Panc1 (cell line): ENCODE measurements around the gene GSG1. TPM values are rescaled to one million over a fixed set of nuclear protein-coding genes. Genes with fewer than 3 reads are reported as not detected.

Experiments used
- ATAC-seq: fragments of 200-7000 bp; cut with Tn5 transposase; 2 replicates; pipeline ENCODE4 v1.9.1; 2020; ENCODE audit warnings: mild to moderate bottlenecking, moderate library complexity
- BruUV-seq: library from RNA; stranded (reverse); fragments of 400-500 nt; replicated peaks from 2 replicates; lab custom pipeline; 2021; lab: Mats Ljungman, UMichigan
- CTCF ChIA-PET: fragments of 300-600 bp; sonication (Branson Sonifier 250); formaldehyde crosslinking; loops from one replicate; lab custom pipeline; 2022; ENCODE audit warnings: antibody characterized with exemption; lab: Charles Lee
- POLR2A ChIA-PET: fragments of 300-600 bp; sonication (Branson Sonifier 250); formaldehyde crosslinking; loops from one replicate; lab custom pipeline; 2022; ENCODE audit warnings: antibody characterized with exemption; lab: Charles Lee
- DNase-seq: peaks from one replicate; pipeline ENCODE4 v3.0.0-alpha.2; 2010; ENCODE audit warnings: low read depth, low spot score
- H3K27ac ChIP-seq: 2 replicates; pipeline ENCODE4 v1.5.1; 2011; ENCODE audit warnings: mild to moderate bottlenecking, low read length, inconsistent platforms
- H3K27me3 ChIP-seq: fragments of 200-500 bp; sonication (Bioruptor generic); 2 replicates; pipeline ENCODE4 v1.6.0; 2014; ENCODE audit warnings: low read length, inconsistent platforms; ENCODE audit not compliant: control insufficient read depth, insufficient read depth
- H3K36me3 ChIP-seq: fragments of 200-500 bp; sonication (Bioruptor generic); 2 replicates; pipeline ENCODE4 v1.5.1; 2014; ENCODE audit warnings: inconsistent platforms, mild to moderate bottlenecking, low read length, moderate library complexity; ENCODE audit not compliant: control insufficient read depth, insufficient read depth
- H3K4me1 ChIP-seq: 2 replicates; pipeline ENCODE4 v1.5.1; 2011; ENCODE audit warnings: inconsistent platforms, mild to moderate bottlenecking, low read length, moderate library complexity; ENCODE audit not compliant: control insufficient read depth, insufficient read depth
- H3K4me3 ChIP-seq, 2 experiments: 2 replicates each; pipeline ENCODE4 v1.5.1; 2011 to 2012; ENCODE audit warnings: low read depth in 2 of 2, low read length in 2 of 2, mild to moderate bottlenecking in 2 of 2, inconsistent platforms in 1 of 2, moderate library complexity in 1 of 2
- H3K9me3 ChIP-seq: fragments of 200-500 bp; sonication (Bioruptor generic); 2 replicates; pipeline ENCODE4 v1.5.1; 2014; ENCODE audit warnings: low read depth, mild to moderate bottlenecking, inconsistent platforms, low read length, moderate library complexity; ENCODE audit not compliant: control insufficient read depth, insufficient read depth
- POLR2AphosphoS5 ChIP-seq: IDR thresholded peaks from 2 replicates; pipeline ENCODE4 v1.6.1; 2012; ENCODE audit warnings: mild to moderate bottlenecking, low read depth, low read length, moderate library complexity
- SIN3A ChIP-seq: IDR thresholded peaks from 2 replicates; pipeline ENCODE4 v1.6.1; 2012; ENCODE audit warnings: low read depth, mild to moderate bottlenecking, low read length, moderate library complexity, borderline replicate concordance; ENCODE audit not compliant: insufficient read depth
- TCF7L2 ChIP-seq: IDR thresholded peaks from 2 replicates; pipeline ENCODE4 v1.6.1; 2011; ENCODE audit warnings: mild to moderate bottlenecking, low read depth, low read length, inconsistent platforms
- in situ Hi-C: cut with HindIII; loops from 2 replicates; pipeline ENCODE4 v1.10.0; 2016; ENCODE audit warnings: low sequenced_read_pairs, low pct_unique_long_range_greater_than_20kb
- intact Hi-C: fragments of 100-400 bp; cut with micrococcal nuclease; formaldehyde crosslinking; loops from one replicate; pipeline ENCODE4 v1.10.0; 2022; ENCODE audit not compliant: unreplicated experiment
- total RNA-seq: library from RNA; stranded (reverse); gene quantifications from one replicate; pipeline ENCODE4 v1.2.1, GENCODE V29; 2021; ENCODE audit not compliant: unreplicated experiment
- TF ChIP-seq, protein P1 (sequence below): fragments of 450-650 bp; IDR thresholded peaks from 2 replicates; pipeline ENCODE4 v1.5.1; 2017; ENCODE audit warnings: mild to moderate bottlenecking
- TF ChIP-seq, protein P2 (sequence below), 2 experiments: IDR thresholded peaks; 2 replicates each; pipeline ENCODE4 v1.6.1; 2011 to 2012; ENCODE audit warnings: low read depth in 2 of 2, control low read depth in 1 of 2, low read length in 1 of 2, mild to moderate bottlenecking in 1 of 2, moderate library complexity in 1 of 2; ENCODE audit not compliant: insufficient read depth in 1 of 2

GSG1 gene
- total RNA-seq, 1 experiment from 2014 or later: not detected

DNA sequence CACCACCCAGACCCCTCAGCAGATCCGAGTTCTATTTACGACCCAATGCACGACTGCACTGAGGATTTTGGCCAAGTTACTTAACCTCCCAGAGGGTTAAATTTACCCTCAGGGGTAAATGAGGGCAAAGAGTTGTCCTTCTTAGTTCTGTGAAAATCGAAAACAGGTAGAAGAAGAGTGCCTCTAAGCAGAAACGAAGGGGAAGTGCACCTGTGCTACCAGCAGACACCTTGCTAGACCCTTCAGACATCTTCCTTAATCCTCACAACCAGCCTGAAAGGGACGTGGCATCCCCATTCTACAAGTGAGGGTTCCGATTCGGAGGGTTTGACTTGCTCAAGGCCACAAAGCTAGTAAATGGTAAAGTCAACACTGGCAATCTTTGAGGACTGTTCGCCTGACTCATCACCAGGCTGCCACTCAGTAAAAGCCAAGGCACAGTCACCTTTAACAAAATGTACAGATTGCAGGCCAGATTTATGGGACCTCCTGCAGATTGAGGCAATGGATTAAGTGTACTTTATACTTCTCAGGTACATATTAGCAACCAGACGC lies 1.6 kb downstream of the GSG1 start:
- DNase-seq: no peak
- Histone ChIP-seq H3K36me3 (no peaks in the 10 kb centered on the region), H3K9me3 (no peaks in the 10 kb centered on the region), H3K27me3 (no peaks in the 10 kb centered on the region), H3K4me1 (peaks cover 47% of the 10 kb centered on the region), H3K27ac (peak overlapping the region; percentile 89), H3K4me3 (peak overlapping the region; percentile 49 to 59)
- no TSS peak for BruUV-seq
- ATAC-seq: peak; percentile 44
- CTCF ChIA-PET: interaction anchor here (2.1 kb wide), 1 partner anchor 110 kb away, joined by 6 read pairs; no protein-coding TSS in a partner anchor
- in situ Hi-C loops (no loop called here), intact Hi-C loops (no loop called here)
- POLR2A ChIA-PET: interaction anchor here (0.7 kb wide), 1 partner anchor 73 kb away, joined by 3 read pairs; no protein-coding TSS in a partner anchor
- peak; percentile 27; the same call in 1 of the 2 replicates for TF ChIP-seq TCF7L2
- TF ChIP-seq POLR2AphosphoS5: no peak

DNA sequence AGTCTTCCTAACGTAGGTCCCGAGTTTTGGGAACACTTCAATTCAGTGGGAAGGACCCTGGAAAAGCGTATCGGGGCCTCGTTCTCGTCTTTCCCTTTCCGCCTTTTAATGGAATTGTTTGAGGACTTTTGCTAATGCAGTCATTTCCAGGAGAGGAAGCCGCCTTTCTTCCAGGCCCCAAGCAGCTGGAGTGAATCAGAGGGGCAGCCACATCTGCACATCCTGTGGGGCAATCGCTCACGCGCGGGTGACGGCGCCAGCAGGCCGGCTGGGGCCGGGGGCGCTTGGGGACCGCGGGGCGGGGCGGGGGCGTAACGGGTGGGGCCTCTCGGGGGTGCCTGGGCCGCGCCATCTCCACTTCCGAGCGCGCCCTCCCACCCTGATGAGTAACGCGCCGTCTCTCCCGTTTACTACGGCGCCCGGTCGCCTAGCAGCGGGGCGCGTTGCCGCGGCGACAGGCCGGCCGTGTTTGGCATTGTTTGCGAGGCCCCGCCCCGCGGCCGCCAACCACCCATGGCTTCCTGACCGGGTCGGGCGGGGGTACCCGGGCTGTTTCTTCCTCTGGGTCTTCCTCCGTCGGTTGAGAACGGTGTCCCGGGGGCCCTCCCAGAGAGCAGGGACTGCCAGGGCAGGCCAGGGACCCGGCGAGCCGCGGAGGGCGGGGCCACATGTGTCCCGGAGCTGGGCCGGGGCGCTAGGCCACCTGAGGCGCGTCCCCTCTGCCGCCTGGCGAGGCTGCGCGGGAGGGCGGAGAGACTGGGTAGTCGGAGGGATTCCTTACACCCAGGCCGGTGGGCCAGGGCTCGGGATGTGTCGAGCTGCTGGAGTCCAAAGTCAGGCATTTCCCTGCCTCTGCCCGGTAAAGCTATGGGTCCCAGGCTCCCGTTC lies 2.3 kb downstream of the GSG1 start:
- no peaks in the 10 kb centered on the region for H3K36me3 ChIP-seq
- no peaks in the 10 kb centered on the region for H3K27me3 ChIP-seq
- TF ChIP-seq, protein P1, sequence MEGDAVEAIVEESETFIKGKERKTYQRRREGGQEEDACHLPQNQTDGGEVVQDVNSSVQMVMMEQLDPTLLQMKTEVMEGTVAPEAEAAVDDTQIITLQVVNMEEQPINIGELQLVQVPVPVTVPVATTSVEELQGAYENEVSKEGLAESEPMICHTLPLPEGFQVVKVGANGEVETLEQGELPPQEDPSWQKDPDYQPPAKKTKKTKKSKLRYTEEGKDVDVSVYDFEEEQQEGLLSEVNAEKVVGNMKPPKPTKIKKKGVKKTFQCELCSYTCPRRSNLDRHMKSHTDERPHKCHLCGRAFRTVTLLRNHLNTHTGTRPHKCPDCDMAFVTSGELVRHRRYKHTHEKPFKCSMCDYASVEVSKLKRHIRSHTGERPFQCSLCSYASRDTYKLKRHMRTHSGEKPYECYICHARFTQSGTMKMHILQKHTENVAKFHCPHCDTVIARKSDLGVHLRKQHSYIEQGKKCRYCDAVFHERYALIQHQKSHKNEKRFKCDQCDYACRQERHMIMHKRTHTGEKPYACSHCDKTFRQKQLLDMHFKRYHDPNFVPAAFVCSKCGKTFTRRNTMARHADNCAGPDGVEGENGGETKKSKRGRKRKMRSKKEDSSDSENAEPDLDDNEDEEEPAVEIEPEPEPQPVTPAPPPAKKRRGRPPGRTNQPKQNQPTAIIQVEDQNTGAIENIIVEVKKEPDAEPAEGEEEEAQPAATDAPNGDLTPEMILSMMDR: no peak
- no peak for TF ChIP-seq SIN3A
- TF ChIP-seq, protein P2, sequence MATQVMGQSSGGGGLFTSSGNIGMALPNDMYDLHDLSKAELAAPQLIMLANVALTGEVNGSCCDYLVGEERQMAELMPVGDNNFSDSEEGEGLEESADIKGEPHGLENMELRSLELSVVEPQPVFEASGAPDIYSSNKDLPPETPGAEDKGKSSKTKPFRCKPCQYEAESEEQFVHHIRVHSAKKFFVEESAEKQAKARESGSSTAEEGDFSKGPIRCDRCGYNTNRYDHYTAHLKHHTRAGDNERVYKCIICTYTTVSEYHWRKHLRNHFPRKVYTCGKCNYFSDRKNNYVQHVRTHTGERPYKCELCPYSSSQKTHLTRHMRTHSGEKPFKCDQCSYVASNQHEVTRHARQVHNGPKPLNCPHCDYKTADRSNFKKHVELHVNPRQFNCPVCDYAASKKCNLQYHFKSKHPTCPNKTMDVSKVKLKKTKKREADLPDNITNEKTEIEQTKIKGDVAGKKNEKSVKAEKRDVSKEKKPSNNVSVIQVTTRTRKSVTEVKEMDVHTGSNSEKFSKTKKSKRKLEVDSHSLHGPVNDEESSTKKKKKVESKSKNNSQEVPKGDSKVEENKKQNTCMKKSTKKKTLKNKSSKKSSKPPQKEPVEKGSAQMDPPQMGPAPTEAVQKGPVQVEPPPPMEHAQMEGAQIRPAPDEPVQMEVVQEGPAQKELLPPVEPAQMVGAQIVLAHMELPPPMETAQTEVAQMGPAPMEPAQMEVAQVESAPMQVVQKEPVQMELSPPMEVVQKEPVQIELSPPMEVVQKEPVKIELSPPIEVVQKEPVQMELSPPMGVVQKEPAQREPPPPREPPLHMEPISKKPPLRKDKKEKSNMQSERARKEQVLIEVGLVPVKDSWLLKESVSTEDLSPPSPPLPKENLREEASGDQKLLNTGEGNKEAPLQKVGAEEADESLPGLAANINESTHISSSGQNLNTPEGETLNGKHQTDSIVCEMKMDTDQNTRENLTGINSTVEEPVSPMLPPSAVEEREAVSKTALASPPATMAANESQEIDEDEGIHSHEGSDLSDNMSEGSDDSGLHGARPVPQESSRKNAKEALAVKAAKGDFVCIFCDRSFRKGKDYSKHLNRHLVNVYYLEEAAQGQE (IDR thresholded peaks at IDR 0.05; ENCODE audit: insufficient read depth in 1 of 2, low read depth in 2 of 2, low read length in 1 of 2): no peak
- TF ChIP-seq POLR2AphosphoS5: peak; percentile 28; the same call in 1 of the 2 replicates
- in situ Hi-C loops (no loop called here), intact Hi-C loops (no loop called here)
- ChIA-PET CTCF (interaction anchor here (2.1 kb wide), 1 partner anchor 111 kb away, joined by 6 read pairs; no protein-coding TSS in a partner anchor), POLR2A (interaction anchor here (0.7 kb wide), 1 partner anchor 72 kb away, joined by 3 read pairs; no protein-coding TSS in a partner anchor)
- ATAC-seq: peak; percentile 86
- H3K9me3 ChIP-seq: no peaks in the 10 kb centered on the region
- no peak for DNase-seq
- H3K27ac ChIP-seq: peak overlapping the region; percentile 95
- no TSS peak for BruUV-seq
- peak overlapping the region; percentile 49 to 68 for H3K4me3 ChIP-seq
- H3K4me1 ChIP-seq: peaks cover 47% of the 10 kb centered on the region
